Measurements from ENCODE around the gene ZC3H11A.

DNA sequence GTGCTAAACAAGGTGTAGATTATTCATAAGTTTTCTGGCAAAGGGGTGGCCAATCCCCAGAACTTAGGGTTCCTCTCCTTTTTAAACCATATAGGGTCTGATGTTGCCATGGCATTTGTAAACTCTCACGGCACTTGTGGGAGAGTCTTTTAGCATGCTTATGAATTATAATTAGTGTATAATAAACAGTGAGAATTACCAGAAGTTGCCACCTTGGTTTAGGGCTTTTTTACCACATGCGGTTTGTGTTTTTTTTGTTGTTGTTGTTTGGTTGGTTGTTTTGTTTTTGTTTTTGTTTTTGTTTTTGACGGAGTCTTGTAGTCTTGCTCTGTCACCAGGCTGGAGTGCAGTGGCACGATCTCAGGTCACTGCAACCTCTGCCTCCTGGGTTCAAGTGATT, 39.4 kb upstream of the ZC3H11A start:
- TF ChIP-seq POLR2A (IDR thresholded peaks at IDR 0.05), result no peak
- TF ChIP-seq, protein P1, sequence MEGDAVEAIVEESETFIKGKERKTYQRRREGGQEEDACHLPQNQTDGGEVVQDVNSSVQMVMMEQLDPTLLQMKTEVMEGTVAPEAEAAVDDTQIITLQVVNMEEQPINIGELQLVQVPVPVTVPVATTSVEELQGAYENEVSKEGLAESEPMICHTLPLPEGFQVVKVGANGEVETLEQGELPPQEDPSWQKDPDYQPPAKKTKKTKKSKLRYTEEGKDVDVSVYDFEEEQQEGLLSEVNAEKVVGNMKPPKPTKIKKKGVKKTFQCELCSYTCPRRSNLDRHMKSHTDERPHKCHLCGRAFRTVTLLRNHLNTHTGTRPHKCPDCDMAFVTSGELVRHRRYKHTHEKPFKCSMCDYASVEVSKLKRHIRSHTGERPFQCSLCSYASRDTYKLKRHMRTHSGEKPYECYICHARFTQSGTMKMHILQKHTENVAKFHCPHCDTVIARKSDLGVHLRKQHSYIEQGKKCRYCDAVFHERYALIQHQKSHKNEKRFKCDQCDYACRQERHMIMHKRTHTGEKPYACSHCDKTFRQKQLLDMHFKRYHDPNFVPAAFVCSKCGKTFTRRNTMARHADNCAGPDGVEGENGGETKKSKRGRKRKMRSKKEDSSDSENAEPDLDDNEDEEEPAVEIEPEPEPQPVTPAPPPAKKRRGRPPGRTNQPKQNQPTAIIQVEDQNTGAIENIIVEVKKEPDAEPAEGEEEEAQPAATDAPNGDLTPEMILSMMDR (IDR thresholded peaks at IDR 0.05), result no peak
- TF ChIP-seq POLR2AphosphoS5 (IDR thresholded peaks at IDR 0.05; ENCODE audit: insufficient read depth in 1 of 2, low read depth in 1 of 2), result no peak

Measured in vagina (tissue), 2 donors.